Stomach (tissue), 4 donors: ENCODE measurements around the gene ATF3.

Experiments used
- CTCF ChIP-seq, 7 experiments: fragments of 450-650 bp in 4 of 7; fragments of 200-600 bp in 3 of 7; sonication (generic) in 3 of 7; IDR thresholded peaks; one replicate each; pipeline ENCODE4 v1.5.1; 2016 to 2019; ENCODE audit warnings: antibody characterized with exemption in 7 of 7, control low read depth in 2 of 7, mild to moderate bottlenecking in 1 of 7
- POLR2A ChIP-seq, 4 donors: fragments of 450-650 bp; IDR thresholded peaks; one replicate each; pipeline ENCODE4 v1.6.1; 2016; ENCODE audit warnings: antibody characterized with exemption in 4 of 4, control low read depth in 2 of 4, mild to moderate bottlenecking in 1 of 4, moderate library complexity in 1 of 4
- POLR2AphosphoS5 ChIP-seq, 3 donors: sonication (generic); formaldehyde crosslinking; IDR thresholded peaks; one replicate each; pipeline ENCODE4 v1.6.1; 2016; ENCODE audit warnings: antibody characterized with exemption in 3 of 3

- TF ChIP-seq CTCF (IDR thresholded peaks at IDR 0.05), result no peak
- no peak for TF ChIP-seq POLR2A (IDR thresholded peaks at IDR 0.05)
- TF ChIP-seq POLR2AphosphoS5 (IDR thresholded peaks at IDR 0.05), result no peak
Measured at GRCh38 chr1:212622906-212623305, 14.3 kb downstream of the ATF3 start.
